ENCODE data around the gene UBR3.

- TF ChIP-seq CTCF (IDR thresholded peaks at IDR 0.05) (no peak), POLR2AphosphoS5 (IDR thresholded peaks at IDR 0.05) (no peak)
These were observed 151.8 kb downstream of the UBR3 start for GRCh38 chr2:169979025-169979424.
